Activated CD4-positive, CD25-positive, alpha-beta regulatory T cell treated with anti-CD3 and anti-CD28 coated beads, Interleukin-2, amount 50 U/mL, for 16 hours (primary cell): ENCODE data around the gene COL4A2.

ENCODE experiments used
- DNase-seq: peaks from one replicate; pipeline ENCODE4 v3.0.0-alpha.2; 2020; ENCODE audit warnings: low read depth, low spot score

Gene COL4A2

GRCh38 chr13:110419381-110419791, 112.3 kb downstream of the COL4A2 start:
- no peak for DNase-seq

GRCh38 chr13:110419946-110420345, 112.9 kb downstream of the COL4A2 start:
- no peak for DNase-seq

DNA sequence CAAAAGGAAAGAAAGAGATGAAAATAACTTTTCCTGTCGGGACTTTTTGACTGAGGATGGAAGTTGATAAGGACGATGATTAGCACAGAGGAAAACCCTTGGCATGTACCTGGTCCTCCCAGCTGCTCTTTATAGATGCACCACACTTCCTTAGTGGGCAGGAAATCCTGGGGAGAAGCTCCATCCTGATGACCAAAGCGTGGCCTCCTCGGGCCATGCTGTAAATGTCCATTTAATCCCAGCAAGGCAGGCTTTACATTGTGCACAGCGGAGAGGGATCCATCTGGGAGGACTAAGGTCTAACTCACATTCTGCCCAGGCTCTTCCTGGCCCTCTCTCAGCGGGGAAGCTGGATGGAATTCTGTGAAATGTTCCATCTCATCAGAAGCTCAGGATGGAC, 113.5 kb downstream of the COL4A2 start:
- DNase-seq, result no peak

GRCh38 chr13:110421061-110421460, 114.0 kb downstream of the COL4A2 start:
- no peak for DNase-seq

DNA sequence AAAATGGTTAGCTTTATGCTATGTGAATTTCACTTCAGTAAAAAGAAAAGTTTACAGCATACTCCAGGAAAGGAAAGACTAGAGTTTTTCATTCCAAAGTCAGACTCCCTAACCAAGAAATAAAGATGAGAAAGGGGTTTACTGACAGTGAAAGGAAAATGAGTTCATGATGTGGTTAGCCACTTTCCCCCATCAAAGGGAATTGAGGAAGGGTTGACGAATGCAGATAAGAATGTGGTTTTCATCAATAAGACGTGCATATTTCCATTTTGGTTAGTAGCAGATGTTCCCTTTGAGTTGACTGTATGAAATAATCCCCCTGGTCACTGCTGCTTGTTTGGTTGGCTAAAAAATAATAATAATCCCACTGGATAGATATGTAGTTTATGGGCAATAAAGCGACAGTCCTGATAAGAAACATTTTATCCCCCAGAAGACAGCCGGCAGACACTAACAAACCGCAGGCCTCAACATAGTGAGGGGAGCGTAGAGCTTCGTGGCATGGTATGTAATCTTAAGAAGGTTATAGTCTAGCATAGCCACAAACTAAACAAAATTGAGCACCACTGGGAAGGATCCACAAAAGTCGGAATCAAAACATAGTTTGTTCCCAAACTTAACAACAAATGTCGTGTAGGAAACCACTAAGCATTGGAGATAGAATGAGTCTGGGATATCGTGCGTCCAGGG, 114.8 kb downstream of the COL4A2 start:
- DNase-seq, result no peak

GRCh38 chr13:110422913-110423688, 116.0 kb downstream of the COL4A2 start:
- no peak for DNase-seq

GRCh38 chr13:110423689-110424302, 116.7 kb downstream of the COL4A2 start:
- DNase-seq, result no peak

DNA sequence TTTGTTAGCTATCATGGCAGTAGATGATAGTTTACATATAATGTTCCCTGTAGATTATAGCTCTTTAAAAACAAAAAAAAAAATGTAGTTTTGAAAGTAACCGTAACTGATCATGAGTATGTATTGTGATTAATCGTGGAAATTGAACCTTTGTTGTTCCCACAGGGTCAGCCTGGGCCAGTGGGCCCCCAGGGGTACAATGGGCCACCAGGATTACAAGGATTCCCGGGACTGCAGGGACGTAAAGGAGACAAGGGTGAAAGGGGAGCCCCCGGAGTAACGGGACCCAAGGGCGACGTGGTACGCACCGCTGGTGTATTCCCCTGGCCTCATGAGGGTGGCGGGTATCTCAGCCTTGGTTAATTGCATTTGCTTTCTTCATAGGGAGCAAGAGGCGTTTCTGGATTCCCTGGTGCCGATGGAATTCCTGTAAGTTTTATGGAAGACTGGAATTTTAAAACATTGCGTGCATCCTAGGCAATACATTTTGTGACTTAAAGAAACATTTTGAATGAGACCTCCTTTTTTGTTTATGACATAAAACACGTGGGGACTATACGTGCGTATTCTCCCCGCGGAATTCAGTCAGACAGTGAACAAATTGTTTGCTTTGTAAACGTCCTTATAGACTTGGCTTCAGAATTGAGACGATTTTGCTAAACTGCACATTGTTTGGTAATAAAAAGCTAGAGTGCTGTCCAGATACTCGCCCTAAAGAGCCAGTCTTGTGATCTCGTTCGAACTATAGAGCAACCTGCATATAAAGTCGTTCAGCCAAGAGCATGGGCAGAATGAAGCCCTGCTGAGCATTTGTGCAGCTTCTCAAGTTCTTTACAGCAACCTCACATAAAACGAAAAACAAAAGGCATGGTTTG, 117.7 kb downstream of the COL4A2 start:
- DNase-seq, result no peak

GRCh38 chr13:110425444-110425780, 118.3 kb downstream of the COL4A2 start:
- no peak for DNase-seq

DNA sequence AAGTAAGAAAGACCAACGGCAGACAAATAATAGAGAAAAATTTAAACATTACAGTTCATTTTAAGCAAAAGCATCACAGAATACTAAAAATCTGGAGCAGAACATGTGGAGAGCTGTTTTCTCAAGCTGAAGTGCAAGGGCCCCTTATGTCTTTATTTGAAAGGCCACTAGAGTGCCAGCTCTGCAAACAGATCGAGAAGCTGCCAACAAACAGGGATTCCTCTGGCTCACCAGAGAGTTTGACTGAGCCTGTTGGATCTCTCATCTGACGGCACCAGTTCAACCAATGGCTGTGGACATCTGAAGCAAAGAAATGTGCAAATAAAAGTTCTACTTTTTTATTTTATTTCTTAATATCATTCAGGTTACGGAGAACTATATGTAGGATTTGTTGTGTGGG, 119.7 kb downstream of the COL4A2 start:
- DNase-seq, result no peak

GRCh38 chr13:110428313-110428712, 121.2 kb downstream of the COL4A2 start:
- no peak for DNase-seq

DNA sequence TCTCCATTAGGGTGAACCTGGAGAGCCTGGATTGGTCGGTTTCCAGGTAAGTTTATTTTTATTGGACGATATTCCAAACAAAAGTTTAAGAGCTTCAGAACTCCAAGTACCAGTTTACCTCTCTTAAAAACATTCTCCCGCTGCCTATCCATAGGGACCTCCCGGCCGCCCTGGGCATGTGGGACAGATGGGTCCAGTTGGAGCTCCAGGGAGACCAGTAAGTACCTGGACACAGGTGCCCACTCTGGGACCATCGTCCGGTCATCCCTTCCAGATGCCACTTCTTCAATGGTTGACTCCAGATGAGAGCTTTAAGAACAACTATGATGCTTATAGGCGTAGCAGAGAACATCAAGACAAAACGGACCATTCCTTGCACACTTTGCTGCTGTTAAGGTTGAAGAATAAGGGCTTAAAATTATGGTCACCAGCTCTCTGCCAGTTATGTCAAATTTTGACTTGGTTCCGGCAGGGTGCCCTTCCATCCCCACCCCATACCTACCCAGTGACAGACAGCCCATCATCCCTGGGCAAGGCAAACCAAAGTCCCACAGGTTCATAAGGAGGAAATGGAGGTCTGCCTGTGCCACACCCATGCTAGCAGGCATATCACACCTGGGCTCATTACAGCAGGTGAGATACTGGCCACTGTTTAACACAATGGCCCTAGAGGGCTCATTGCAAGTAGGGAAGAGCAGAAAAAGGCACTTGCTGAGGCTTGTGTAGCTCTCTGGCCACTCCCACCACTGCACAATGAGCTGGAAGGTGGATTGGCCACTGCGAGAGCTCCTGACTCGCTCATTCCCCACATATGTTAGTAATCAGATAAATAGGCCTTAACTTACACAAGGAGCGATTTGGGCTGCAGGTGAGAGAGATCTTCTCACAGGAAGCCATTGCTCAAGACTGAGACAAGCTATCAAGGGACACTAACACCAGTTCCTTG, 123.6 kb downstream of the COL4A2 start:
- DNase-seq, result no peak

GRCh38 chr13:110431425-110432294, 124.6 kb downstream of the COL4A2 start:
- no peak for DNase-seq

DNA sequence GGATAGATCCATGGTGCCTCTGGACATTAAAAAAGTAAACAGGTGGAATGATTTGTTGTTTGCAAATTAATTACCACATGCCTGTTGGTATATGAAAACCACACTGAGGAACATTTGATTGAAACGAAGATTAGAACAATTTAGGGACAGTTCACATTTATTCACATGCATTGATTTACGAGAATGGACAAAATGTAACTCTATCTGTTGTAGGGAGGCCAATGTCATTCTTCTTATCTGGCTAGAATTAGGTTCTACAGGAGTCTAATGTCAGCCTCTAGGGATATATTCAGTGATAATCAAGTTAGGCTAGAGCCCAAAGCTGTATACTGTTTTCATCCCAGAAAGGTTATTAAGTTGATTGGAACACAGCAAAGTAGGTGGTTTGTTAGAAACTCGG, 125.4 kb downstream of the COL4A2 start:
- no peak for DNase-seq

DNA sequence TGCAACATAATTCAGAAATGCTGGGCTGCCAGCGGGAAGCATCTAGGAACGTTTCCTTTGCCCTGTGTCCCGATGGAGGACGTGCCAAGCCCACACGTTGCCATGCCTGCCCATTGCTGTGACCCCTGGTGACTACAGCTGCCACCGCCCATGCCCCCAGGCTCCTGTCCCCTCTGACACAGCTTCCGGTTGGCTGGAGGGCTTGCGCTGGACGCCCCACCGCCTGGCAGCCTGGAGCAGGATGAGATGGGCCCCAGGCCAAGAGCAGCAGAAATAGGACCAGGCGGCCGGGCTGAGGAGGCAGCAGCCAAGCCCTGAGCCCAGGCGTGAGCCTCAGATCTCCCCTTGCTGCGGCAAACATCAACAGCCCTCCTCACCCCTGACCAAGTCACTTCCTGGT, 125.9 kb downstream of the COL4A2 start:
- no peak for DNase-seq

DNA sequence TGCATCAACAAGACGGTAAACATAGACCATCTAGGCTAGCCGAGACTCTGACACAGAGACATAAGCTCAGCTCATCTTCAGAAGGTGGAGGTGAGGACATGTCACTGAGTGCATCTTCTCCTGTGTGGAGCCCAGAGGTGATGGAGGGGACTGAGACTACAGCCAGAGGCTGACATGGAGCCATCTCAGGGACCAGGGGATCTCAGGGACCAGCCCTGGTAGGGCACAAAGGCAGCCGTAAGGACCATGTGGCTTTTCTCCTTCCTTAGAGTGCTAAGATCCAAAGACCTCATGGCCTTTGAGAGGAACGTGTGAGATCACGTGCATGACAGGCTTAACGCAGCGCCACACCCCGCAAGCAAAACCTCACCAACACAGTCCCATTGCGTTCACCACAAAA, 127.5 kb downstream of the COL4A2 start:
- DNase-seq, result no peak

DNA sequence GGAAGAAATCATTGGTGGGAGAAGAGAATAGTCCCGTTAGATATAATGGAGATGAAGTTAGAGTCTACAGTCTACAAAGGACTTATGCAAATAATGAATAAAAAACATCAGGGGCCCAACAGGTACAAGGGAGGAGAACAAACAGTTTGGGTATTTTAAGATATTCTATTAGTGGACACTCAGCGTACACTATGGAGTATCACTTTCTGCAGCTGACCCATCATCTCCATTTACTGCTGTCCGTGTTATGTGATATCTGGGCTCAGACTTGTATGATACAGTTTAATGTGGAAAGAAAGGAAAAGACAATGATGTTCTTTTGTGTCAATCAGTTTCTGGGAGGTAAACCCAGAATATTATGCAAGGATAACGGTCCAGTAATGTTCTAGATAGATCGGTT, 128.2 kb downstream of the COL4A2 start:
- DNase-seq, result no peak

DNA sequence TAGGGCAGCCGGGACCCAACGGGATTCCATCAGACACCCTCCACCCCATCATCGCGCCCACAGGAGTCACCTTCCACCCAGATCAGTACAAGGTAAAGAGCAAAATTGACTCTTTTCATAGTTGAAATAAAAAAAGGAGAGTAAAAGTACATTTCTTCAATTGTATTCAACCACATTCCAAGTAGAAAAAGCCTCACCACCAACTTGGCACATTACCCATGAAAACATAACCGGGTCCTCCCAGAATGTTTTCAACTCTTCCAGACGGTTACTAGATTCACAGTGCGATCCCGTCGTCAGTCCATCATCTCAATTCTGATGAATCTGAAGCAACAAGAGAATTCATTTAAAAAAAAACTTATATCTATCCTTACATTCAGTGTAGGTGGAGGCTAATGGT, 129.2 kb downstream of the COL4A2 start:
- no peak for DNase-seq

DNA sequence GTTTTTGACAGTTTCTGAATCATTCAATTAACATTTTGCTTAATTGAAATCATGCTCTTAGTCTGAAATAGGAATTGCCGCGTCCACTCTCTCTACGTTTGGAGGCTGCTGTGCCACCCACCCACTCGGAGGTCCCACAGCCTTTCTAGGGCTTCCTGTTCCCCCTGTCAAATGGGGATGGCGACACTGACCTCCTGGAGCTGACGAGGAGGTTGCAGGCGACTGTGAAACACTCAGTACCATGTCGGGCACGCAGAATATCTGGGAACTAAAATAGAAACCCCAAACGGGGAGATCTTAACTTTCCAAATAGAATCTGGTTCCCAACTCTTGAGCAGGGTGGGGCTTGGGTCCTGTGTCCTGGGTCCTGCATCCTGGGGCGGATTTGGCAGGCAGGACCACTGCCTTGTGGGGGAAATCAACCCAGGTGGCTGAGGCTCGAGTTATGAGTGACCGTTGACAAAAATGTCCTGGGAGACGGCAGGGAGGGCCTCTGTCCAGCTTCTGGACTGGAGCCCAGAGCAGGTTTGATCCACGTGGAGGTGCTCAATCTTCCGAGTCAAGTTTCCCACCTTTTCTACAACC, 129.8 kb downstream of the COL4A2 start:
- no peak for DNase-seq

DNA sequence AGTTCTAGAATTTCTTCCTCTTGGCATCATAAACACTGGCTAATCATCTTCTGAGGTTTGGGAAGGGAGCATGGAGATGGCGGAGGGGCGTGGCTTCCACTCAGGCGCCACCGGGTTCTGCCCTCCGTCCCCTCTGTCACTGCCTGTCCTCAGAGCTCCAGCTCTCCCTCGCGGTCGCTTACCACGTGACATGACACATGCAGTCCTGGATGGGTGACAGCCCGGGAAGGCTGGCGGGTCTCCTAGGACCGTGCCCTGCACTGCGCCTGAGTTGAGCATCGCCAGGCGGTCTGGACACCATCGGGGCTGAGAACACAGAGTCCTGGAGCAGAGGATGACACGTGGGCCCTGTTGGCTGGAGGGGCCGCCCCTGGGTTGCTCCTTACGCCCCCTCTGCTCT, 131.1 kb downstream of the COL4A2 start:
- DNase-seq, result no peak
